Stimulated activated CD8-positive, alpha-beta memory T cell treated with anti-CD3 and anti-CD28 coated beads, Interleukin-12 subunit alpha, Interleukin-12 subunit beta, amount 100 ng/mL, for 4 hours (primary cell): ENCODE data around the gene FIBP.
"Not testable (repeated sequence)": the region's sequence is repeated elsewhere in the genome, so short reads cannot be mapped to it uniquely, and the experiment has no call there.

Experiments used
- DNase-seq: peaks from one replicate; pipeline ENCODE4 v3.0.0-alpha.2; 2020; ENCODE audit warnings: low read depth

FIBP gene

DNA sequence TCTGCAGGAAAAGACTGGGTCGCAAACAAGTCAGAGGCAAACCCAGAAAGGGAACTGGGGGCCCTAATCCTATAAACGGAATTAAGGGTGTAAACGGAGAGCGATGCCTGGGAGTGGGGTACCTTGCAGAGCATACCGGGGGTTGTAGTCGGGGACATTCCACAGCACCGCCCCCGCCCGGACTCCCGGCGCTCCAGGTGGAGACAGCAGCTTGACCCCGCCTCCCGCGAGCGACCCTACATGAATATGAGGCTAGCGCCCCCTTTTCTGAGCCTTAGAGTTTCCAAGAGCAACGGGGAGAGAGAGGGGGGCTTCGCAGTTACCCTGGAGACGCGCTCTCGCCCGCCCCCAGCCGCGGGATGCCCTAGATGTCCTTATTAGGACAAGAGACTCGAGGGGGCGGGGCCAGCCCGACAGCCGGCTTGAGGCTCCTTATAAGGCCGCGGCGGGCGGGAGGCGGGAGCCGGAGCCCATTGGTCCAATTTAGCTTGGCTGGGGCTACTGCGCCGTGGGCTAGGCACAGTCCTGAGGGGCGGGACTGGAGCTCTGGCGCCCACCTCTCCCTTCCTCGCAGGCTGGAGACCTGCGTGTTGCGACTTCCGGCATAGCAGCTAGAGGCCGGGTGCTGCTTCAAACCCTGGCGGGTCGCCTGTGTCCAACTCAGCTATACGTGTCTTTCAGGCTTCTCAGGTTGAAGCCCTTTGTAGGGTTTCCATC is 29.0 kb downstream of the FIBP start:
- peak; percentile 96 for DNase-seq

DNA sequence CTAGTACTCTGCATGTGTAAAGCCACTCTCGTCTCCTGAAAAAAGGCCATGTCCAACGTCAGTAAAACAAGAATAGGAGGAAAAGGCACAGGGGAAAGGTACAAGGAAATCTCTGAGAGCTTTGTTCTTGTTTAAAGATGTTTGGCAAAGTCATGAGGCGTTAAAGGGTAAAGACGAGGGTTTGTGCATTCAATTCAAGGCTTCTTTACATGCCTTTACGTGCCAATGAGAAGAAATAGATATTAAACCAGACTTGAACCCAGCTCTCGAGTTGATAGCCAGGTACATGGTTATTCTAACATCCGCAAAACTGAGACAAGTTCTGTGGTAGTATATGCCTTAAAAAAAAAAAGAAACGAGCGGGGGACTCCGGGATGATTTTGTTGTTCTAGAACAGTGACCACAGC is 29.6 kb downstream of the FIBP start:
- no peak for DNase-seq

GRCh38 chr11:65857853-65858680 is 30.2 kb downstream of the FIBP start, which contains the start of gene CFL1:
Gene CFL1, minus strand, starts transcription at chr11:65858180. Its CDS starts 81 bp downstream, at chr11:65858099.
- peak; percentile 94 for DNase-seq

GRCh38 chr11:65857500-65857852 is 30.8 kb downstream of the FIBP start:
- DNase-seq, result peak; percentile 50

DNA sequence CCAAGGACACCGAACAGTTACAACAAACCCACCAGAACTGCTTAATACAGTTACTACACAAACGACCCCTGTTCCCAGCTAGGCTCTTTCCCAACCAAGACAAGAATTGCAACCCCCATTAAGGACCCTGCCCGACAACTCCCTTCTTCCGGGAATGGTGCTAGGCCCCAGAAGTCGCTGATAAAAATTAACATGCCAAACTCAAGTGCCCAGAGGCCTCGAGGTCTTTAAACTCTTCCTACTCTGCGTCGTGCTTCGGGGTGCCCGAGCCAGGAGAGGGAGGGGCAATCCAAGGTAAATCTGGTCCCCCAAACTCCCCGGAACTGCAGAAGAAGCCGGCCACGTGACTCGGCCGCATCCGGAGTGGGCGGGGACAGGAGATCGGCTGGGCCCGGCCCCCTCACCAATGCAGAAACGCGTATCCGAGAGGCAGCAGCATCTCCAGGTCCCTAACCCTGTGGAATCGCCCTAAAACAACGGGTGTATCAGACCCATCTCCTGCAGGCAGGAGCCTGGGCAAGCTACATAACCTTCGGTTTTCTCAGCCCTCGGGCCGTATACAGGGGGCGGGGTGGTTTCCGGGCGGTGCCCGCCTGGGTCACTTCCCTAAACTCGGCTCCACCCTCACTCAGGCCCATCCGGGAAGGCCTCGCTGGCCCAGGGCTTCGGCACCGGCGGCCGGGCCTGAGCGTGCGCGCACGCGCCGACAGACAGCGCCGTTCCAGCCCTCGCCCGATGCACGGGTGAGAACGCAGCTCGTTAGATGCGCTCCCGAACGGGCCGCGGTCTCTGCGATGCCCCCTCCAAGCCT is 31.4 kb downstream of the FIBP start:
- DNase-seq, result peak; percentile 71

DNA sequence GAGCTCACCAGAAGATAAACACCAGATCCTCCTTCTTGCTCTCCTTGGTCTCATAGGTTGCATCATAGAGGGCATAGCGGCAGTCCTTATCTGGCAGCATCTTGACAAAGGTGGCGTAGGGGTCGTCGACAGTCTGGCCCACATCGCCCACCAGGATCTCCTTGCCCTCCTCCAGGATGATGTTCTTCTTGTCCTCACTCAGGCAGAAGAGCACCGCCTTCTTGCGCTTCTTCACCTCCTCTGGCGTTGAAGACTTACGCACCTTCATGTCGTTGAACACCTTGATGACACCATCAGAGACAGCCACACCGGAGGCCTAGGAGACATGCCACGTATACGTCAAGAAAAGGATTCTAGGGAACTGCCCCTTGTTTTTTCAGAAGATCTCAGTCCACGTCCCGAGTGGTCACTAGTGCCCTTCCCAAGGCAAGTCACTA is 32.3 kb downstream of the FIBP start:
- DNase-seq, result no peak

GRCh38 chr11:65854852-65855837 is 33.1 kb downstream of the FIBP start:
- DNase-seq, result no peak

GRCh38 chr11:65854161-65854592 is 34.1 kb downstream of the FIBP start:
- DNase-seq, result no peak

DNA sequence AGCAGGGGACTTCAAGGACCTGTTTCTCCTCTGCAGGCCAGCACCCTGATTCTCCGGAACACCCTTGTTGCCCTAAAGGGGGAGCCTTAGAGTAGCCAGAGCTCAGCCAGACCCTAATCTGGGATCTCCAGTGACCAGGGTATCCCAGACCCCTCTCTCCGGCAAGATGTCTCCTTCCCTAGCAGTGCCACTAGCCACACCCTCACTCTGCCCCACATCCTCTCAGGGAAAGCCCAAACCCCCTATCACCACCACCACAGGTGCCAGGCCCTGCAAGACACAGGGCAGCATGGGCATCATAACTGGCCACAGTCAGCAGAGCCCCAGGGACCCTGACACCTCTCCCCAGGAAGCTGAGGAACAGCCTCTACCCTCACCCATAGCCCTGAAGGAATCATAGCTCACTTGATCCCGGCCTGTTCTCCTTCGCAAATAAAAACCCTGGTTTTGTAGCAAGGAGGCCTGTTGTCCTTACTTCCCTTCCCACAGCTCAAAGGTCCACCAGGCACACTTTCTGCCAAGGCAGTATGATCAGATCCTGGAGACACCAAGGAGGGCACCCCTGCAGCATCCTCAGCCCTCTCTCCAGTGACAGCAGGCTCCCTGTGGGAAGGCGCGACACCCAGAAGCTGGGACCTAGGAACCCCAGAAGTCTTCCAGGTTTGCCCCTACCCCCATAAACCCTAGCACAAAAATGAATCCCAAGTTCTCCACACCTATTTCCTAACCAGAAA is 34.9 kb downstream of the FIBP start:
- no peak for DNase-seq

DNA sequence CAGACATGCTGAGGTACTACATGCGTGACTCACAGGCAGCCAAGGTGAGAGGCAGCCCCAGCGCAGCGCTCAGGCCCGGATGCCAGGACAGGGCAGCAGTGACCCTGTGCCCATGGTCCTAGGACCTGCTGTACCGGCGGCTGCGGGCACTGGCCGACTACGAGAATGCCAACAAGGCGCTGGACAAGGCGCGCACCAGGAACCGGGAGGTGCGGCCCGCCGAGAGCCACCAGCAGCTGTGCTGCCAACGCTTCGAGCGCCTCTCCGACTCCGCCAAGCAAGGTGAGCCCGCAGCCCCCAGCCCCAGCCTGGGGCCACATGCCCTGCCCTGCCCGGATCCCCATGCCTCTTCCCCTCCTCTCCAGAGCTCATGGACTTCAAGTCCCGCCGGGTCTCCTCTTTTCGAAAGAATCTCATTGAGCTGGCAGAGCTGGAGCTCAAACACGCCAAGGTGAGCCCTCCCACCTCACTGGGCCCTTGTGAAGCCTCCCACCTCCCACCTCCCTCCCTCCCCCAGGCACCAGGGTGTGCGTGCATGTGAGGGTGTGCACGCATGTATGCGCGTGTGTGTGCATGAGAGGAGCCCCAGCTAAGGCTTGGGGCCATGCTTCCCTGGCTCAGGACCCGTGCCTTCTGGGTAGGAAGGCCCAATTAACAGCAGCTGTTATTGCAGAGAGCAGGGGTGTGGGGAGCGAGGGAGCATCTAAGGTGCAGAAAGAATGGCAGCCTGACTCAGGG is 35.6 kb downstream of the FIBP start:
- DNase-seq, result no peak

GRCh38 chr11:65851811-65852507 is 36.3 kb downstream of the FIBP start:
- no peak for DNase-seq

- DNase-seq, result no peak
These were observed 37.1 kb downstream of the FIBP start for GRCh38 chr11:65851083-65851579.

GRCh38 chr11:65850217-65851082 is 37.8 kb downstream of the FIBP start:
- no peak for DNase-seq

- no peak for DNase-seq
These were observed 38.5 kb downstream of the FIBP start for GRCh38 chr11:65849771-65850216.

DNA sequence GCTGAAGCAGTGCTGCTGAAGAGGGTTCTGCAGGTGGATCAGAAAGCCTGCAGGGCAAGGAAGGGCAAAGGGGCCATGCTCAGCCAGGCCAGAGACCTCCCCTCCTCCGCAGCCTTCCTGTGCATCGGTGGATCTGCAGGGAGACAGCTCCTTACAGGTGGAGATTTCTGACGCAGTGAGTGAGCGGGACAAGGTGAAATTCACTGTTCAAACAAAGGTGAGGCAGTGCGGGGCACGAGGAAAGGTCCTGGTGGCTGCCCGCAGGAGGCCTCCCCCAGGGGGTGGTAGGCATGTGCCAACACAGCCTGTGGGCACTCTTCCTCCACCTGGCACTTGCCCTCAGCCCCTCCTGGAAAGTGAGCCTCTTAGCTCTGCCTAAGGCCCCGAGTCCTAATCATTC is 38.9 kb downstream of the FIBP start:
- DNase-seq, result no peak

GRCh38 chr11:65848693-65849092 is 39.6 kb downstream of the FIBP start:
- not testable (repeated sequence) for DNase-seq

- DNase-seq, result no peak
These were observed 40.5 kb downstream of the FIBP start for GRCh38 chr11:65847746-65848145.
